ENCODE measurements around the gene FOXO1.
A peak's percentile ranks its signal among the peaks of the same experiment; 100 is the strongest.

Gene FOXO1

DNA sequence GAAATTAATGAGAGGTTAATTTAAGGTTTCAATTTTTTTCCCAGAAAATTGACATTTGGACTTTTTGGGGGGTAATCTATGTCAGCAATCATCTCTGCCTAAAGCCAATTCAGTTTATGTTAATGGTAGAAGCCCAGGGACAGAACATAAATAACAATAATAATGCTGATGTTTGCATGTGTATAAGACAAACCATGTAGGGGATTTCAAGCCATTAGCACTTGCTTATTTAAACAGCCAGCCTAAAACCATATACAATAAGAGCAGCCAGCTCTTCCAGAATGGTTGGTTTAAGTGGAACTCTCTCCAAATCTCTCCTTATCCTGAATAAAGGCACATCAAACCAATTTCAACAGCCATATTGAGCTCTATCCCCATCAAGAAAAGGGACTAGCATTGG is 7.0 kb upstream of the FOXO1 start:
- H3K4me3 ChIP-seq (ENCODE audit: low read depth, low read length): no peak overlapping the region
- TF ChIP-seq, protein P1, sequence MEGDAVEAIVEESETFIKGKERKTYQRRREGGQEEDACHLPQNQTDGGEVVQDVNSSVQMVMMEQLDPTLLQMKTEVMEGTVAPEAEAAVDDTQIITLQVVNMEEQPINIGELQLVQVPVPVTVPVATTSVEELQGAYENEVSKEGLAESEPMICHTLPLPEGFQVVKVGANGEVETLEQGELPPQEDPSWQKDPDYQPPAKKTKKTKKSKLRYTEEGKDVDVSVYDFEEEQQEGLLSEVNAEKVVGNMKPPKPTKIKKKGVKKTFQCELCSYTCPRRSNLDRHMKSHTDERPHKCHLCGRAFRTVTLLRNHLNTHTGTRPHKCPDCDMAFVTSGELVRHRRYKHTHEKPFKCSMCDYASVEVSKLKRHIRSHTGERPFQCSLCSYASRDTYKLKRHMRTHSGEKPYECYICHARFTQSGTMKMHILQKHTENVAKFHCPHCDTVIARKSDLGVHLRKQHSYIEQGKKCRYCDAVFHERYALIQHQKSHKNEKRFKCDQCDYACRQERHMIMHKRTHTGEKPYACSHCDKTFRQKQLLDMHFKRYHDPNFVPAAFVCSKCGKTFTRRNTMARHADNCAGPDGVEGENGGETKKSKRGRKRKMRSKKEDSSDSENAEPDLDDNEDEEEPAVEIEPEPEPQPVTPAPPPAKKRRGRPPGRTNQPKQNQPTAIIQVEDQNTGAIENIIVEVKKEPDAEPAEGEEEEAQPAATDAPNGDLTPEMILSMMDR (IDR thresholded peaks at IDR 0.05; ENCODE audit: low read depth, low read length, missing control alignments): no peak
- no peak for DNase-seq (ENCODE audit: low read depth)
- in situ Hi-C loops (cut with HindIII; ENCODE audit: low sequenced_read_pairs): no loop called here

DNA sequence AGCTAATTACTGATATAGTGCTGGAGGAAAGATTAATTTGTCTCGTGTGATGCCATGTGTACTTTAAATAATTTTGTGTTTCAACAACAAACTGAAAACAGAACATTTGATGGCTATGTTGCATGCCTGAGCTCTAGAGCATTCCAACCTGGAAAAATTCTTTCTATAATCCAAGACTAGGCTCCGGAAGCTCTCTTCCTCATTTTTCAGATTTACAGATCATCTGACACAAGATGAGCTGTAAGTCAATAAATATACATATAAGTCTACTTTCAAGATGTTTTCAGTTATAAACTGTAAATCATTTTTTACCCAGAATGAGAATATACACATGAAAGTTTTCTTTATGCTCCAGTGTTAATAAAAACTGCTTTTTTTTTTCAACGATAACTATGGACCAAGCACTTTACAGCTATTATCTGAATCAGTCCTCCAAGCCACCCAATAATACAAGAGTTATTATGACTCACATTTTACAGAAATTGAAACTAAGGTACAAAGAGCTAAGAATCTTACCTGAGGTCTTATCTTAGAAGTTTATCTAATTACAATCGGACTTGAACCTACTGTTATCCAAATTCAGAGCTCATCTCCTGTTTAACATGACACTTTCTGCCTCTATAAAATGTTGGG is 6.4 kb upstream of the FOXO1 start:
- DNase-seq (ENCODE audit: low read depth): no peak
- TF ChIP-seq, protein P1 (IDR thresholded peaks at IDR 0.05; ENCODE audit: low read depth, low read length, missing control alignments): no peak
- no peak overlapping the region for H3K4me3 ChIP-seq (ENCODE audit: low read depth, low read length)
- in situ Hi-C loops (cut with HindIII; ENCODE audit: low sequenced_read_pairs): no loop called here

DNA sequence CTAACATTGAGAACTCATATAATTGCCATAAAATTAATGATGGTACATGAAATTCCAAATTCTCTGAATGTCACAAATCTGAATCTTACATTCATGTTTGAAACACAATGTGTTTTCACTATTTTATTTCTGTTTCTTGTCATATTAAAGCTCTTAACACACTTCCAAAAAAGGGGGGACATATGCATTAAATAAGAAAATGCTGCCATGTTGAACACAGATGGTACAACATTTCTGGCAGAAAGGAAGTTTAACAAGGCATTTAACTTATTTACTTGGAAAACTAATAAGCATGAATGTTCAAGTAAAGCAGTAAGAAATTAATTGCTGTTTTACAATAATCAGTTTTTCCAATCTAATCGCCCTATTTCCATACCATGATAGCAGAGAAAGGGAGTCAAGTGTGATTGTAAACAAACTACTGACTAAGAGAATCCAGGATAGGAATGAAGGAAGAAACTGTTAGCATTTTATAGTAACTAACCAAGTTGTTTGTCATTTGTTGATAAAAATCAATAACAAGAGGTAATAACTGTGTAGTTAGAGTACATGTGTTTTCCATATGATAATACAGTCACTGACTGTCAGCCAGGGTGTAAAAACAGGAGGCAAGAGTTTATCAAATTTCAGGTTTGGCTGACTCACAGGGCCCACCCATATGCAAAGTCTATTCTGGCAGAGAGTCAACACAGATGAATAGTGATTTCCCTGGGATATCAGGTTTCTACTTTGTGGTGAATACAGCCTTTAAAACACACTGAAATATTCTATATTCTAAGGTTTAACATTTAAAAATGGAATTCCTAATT is 5.7 kb upstream of the FOXO1 start:
- in situ Hi-C loops (cut with HindIII; ENCODE audit: low sequenced_read_pairs): no loop called here
- no peak overlapping the region for H3K4me3 ChIP-seq (ENCODE audit: low read depth, low read length)
- TF ChIP-seq, protein P1 (IDR thresholded peaks at IDR 0.05; ENCODE audit: low read depth, low read length, missing control alignments): no peak
- DNase-seq (ENCODE audit: low read depth): peak; percentile 55

DNA sequence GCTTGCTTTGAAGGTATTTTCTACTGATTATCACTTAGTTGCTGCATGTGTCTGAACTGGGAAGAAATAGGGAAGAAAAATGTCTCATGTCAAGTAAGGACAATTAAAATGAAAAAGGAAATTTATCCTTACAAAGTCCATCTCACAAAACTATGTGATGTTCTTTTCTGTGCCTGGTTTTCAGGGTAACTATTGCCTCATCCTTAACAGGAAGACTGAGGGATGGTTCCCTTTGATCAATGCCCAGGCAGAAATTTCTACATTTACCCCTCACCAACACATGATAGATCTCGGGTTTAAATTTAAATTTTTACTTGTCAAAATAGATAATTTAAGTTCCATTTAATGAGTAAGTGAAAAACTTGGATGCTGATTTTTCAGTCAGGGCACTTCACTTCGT is 3.9 kb upstream of the FOXO1 start:
- no peak overlapping the region for H3K4me3 ChIP-seq (ENCODE audit: low read depth, low read length)
- in situ Hi-C loops (cut with HindIII; ENCODE audit: low sequenced_read_pairs): no loop called here
- no peak for DNase-seq (ENCODE audit: low read depth)
- TF ChIP-seq, protein P1 (IDR thresholded peaks at IDR 0.05; ENCODE audit: low read depth, low read length, missing control alignments): no peak

DNA sequence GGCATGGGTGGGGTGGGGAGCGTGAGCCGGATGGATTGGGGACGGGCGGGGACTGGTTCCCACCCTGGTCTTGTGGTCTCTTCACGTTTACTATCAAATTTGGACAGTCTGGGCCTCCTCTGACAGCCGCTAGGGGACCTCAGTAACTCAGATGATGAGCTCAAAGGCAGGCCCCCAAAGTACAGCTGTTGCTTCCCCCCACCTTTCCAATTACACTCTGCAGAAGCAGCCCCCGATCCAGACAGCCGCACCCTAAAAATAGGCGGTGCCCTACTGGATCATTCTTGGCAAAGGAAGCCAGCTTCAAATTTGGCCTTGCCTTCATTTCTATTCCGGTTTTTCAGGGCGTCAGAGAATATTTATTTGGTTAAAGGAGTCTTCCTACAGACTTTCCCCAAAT is 1.9 kb upstream of the FOXO1 start:
- no peak for DNase-seq (ENCODE audit: low read depth)
- TF ChIP-seq, protein P1 (IDR thresholded peaks at IDR 0.05; ENCODE audit: low read depth, low read length, missing control alignments): peak; percentile 60
- in situ Hi-C loops (cut with HindIII; ENCODE audit: low sequenced_read_pairs): no loop called here
- no peak overlapping the region for H3K4me3 ChIP-seq (ENCODE audit: low read depth, low read length)

DNA sequence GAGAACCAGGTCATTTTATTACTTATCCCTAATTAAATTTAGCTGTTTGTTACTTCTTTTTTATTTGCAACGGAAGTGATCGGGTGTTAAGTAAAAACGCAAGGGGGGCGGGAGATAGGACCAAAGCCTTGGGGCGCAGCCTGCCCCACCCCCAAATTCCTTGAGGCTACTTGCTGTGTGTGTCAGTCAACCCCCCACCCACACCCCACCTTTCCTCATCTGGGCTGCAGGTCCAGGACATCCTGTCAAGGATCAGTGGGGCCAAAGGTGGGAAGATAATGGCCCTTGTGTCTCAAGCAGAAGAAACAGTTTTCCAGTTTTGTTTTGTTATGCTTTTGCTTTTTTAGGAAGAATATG is 1.2 kb upstream of the FOXO1 start:
- TF ChIP-seq, protein P1 (IDR thresholded peaks at IDR 0.05; ENCODE audit: low read depth, low read length, missing control alignments): no peak
- in situ Hi-C loops (cut with HindIII; ENCODE audit: low sequenced_read_pairs): no loop called here
- H3K4me3 ChIP-seq (ENCODE audit: low read depth, low read length): peak overlapping the region; percentile 56
- DNase-seq (ENCODE audit: low read depth): no peak

All from astrocyte of the cerebellum (primary cell).